HS-5 (cell line): ENCODE data around the gene GC.
"Not testable (repeated sequence)": the region's sequence is repeated elsewhere in the genome, so short reads cannot be mapped to it uniquely, and the experiment has no call there.

Source experiments
- DNase-seq: peaks from one replicate; pipeline ENCODE4 v3.0.0-alpha.2; 2012; ENCODE audit warnings: low read depth

The GC gene

GRCh38 chr4:71765821-71766383, 18.0 kb downstream of the GC start:
- no peak for DNase-seq

GRCh38 chr4:71765350-71765749, 18.5 kb downstream of the GC start:
- no peak for DNase-seq

DNA sequence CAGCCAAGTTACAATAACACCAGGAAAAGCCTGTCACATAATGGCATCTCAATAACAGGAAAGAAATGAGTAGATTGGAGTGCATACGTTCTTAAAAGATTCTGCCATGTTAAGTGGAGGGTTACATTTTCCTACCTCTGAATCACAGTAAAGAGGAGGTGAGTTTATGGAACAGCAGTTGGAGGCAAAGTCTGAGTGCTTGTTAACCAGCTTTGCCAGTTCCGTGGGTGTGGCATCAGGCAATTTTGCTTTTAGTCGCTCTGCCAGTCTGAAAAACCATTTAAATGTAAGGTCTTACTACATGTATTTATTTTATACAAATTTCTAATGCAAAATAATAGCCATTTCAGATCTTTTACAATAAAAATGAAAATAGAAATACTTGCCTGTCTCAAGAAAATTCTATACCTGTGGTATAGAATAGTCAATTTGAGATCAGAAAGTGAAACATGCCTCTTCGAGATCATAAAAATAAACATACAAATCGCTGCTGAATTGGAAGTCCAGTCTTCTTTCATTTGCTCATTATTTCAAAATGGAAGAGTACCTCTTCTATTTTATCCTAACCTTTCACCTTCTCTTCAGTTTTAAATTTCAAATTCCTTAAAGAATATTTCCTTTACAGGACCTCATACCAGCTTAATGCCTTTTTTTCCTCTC, 31.4 kb downstream of the GC start:
- no peak for DNase-seq

DNA sequence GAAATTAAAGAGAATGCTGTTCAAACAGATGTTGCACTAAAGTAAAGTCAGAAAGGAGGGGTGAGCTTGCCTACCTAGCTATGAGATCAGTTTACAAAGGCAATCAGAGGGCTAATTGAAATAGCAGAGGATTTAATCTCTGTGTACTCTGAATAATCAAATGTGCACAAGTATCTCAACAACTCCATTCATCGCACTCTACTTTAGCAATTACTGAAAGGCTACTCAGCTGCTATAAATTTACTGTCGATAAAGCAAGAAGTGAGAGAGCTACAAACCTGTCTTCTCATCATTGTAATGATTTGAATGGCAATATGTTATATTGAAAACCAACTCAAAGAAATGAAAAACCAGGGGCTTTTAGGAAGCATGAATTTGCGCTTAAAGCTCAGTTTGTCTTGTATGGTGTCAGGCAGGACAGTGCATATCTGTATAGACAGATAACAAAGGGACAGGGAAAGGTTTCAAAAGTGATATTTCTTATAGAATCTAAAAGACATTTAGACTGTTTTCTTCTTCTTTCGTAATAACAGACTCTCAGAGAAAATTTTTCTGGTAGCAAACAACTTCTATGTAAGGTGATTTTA, 34.8 kb downstream of the GC start:
- no peak for DNase-seq

GRCh38 chr4:71746379-71746778, 37.5 kb downstream of the GC start:
- no peak for DNase-seq

GRCh38 chr4:71738782-71739181, 45.1 kb downstream of the GC start:
- not testable (repeated sequence) for DNase-seq

- DNase-seq, result peak; percentile 10
Measured at GRCh38 chr4:71732706-71733105, 51.2 kb downstream of the GC start.

DNA sequence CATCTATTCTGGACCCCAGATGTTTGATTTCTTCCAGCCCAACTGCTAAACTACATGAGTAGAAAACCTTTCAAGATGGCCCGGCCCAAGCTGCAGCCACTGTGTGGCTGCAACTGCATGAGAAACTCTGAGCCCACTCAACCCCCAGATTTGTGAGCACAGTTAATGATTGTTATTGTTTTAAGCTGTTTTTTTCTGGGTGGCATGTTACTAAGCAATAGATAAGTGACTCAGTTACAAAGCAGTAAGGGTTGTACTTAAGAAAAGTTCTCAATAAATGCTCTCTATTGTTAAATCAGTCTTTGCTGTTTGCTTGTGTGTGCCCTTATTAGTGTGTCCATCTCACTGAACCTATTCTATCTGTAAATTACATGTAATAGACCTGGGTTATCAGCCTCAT, 51.8 kb downstream of the GC start:
- no peak for DNase-seq

DNA sequence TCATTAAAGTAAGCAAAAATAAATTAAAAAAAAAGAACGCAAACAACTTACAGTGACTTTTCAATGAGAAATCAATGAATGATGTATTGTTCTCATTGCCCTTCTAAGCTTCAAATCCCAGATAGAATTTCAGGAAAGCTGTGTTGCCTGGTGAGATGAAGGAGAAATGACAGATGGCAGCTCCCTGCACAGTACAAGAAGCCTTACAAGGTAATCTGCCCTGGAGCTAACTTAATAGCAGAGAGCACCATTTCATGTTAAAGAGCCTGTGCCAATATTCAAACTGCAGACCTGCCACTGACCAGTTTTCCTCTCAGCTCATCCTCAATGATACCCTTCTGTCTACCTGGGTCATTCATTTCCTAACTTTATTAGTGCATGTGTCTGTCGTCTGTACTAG, 54.0 kb downstream of the GC start:
- no peak for DNase-seq

DNA sequence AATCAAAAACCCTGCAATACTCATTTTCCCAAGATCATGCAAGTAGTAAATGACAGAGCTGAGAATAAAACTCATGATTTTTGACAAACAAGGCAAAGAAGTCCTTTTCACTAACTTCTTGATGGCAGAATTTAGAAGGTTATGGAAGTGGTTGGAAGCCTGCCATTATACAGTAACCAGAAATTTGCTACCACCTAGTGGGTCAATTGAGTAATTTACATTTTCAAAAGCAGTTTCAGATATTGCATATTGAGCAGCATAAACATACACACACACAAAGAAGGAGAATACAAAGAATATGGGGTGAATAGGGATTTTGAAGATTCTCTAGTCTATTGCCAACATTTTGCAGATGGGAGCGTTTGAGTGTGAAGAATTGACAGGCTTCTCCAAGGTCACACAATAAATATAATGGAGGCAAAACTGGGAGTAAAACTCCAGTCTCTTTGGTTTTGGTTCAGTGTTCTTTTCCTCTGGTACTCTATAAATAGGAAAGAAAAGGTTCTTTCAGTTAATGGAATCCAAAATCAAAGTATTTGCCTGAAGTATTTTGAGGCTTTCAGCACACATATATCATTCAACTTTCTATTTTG, 70.2 kb downstream of the GC start:
- DNase-seq, result peak; percentile 26

GRCh38 chr4:71711985-71712348, 71.9 kb downstream of the GC start:
- DNase-seq, result no peak

DNA sequence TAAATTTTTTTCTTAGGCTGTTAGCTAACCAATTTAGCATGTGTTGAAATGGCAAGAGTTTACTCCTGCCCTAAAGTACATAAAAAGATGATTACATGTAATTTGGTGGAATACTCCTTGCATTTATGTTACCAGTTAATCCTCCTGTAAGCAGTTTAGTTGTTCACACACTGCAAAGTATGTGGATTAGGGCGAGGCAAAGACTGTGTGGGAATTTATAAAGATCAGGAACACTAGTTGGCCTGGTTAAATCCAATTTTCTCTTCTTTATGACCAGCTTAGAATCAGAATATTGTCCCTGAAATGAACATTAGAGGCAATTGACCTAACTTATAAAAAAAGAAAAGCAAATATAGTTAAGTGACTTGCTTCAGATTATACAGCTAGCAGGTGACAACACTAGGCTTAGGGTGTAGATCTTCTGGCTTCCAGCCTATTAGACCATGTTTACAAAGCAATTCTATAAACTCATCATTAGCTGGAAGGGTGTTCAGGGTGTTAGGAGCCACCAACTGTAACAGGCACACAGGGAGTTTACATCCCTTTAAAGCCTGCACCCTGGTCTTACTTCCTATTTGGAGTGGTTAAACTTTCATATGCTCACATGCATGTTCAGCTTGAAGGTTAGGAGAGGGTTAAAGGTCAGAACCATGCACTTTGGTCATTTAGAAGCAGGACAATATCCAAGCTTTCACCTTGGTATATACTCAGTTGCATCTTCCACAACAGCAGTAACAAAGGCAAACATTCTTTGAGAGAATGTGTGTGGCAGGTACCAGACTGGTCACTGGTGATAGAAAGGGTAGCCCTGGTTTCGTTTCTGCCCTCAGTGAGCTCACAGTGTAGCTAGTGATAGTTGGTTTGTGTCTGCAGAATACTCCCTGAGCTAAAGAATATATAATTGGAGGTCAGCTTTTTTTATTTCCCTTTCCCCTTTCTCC, 72.6 kb downstream of the GC start:
- DNase-seq, result no peak

DNA sequence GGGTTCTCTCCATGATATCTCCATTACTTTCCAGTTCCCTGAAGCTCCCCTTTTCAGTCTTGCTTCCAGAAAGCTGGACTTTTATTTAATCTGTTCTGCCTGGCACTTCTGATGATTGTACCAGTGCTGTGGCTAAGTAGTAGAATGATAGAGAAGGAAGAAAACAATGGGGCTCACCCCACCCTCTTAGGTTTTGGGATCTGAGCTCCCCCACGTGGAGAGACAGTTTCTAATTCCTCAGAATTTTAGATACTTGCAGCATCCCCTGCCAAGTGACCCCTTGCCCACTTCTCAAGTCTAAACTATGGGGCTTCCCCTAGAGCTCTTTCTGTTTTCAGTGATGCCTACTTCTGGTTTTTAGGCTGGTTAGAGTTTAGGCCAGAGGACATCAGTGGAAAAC, 73.9 kb downstream of the GC start:
- DNase-seq, result no peak

- DNase-seq, result no peak
Measured at GRCh38 chr4:71698141-71698540, 85.7 kb downstream of the GC start.

DNA sequence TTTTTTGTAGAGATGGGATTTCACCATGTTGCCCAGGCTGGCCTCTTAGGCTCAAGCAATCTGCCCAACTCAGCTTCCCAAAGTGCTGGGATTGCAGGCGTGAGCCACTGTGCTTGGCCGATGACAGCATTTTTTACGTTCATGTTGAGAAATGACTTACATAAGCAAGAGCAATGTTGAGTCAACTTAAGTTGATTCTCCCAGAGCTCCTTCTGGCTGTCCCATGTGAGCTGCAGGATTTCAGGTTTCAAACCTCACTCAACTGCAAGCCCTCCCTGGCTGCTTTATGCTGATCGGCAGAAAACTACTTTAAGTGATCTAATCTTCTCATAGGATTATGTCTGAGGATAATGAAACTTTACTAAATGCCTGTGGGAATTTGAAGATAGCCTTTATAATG, 86.8 kb downstream of the GC start:
- no peak for DNase-seq

DNA sequence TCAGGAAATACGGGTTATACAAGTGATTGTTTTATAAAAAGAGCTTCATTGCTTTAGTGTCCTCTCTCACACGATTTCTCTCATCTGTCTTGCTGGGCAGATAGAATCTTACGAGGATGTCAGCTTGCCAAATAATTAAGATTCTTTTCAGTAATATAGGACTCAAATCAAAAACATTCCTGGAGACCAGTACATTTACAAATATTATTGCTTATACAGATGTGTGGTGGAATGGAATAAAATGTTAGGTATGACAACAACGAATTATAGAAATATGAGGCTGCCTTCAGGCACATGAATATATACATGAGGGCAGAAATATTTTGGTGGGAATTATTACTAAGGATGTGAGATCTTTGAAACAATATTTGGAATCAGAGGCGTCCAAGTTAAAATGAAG, 88.9 kb downstream of the GC start:
- no peak for DNase-seq

DNA sequence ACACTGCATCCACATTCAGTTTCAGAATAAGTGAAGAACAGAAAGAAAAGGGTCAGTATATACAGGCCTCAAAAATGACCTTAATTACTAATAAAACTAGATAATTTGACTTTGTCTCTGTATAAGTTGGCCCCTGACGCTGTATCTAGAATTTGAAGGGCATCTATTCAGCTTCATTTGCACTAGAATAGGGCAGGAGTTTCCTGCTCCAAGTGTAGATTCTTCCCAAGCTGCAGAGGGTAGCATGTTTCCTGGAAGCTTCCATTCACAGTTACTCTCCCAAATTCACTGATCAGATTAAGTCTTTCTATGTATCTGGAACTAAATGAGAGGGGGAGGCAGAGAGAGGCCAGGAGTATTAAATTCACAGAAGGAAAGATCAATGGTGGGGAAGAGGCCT, 90.9 kb downstream of the GC start:
- DNase-seq, result no peak

DNA sequence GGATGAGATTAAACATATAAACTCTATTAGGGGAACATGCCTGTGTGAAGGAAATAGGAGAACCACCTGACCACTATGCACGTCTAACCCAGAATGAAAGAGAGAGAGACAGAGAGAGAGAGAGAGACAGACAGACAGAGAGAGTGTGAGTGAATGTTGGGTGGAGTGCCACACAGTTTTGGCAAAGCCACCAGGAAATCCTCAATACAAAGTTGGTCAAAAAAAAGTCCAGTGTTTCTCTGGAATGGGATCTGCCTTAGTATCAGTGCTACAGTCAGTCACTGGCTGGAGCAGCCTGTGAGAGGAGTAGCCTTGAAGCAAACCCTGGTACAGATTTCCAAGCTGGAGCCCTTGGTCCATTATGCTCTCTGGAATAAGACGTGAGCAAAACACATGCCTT, 91.7 kb downstream of the GC start:
- no peak for DNase-seq
